ENCODE results near the gene GPR87.

GPR87 gene

GRCh38 chr3:151351219-151351618, 34.6 kb upstream of the GPR87 start:
- Histone ChIP-seq H3K9me3 (ENCODE audit: severe bottlenecking) (no peaks in the 10 kb centered on the region), H3K4me3 (ENCODE audit: low read depth, low read length) (no peak overlapping the region), H3K36me3 (no peaks in the 10 kb centered on the region), H3K27ac (no peak overlapping the region), H3K27me3 (ENCODE audit: insufficient read depth, low read depth, severe bottlenecking) (no peaks in the 10 kb centered on the region)
- no peak for DNase-seq
- TF ChIP-seq CTCF (IDR thresholded peaks at IDR 0.05; ENCODE audit: low read depth, low read length): no peak

GRCh38 chr3:151350656-151351055, 34.0 kb upstream of the GPR87 start:
- Histone ChIP-seq H3K9me3 (ENCODE audit: severe bottlenecking) (no peaks in the 10 kb centered on the region), H3K27ac (no peak overlapping the region), H3K27me3 (ENCODE audit: insufficient read depth, low read depth, severe bottlenecking) (no peaks in the 10 kb centered on the region), H3K4me3 (ENCODE audit: low read depth, low read length) (no peak overlapping the region), H3K36me3 (no peaks in the 10 kb centered on the region)
- no peak for DNase-seq
- TF ChIP-seq CTCF (IDR thresholded peaks at IDR 0.05; ENCODE audit: low read depth, low read length): no peak

GRCh38 chr3:151347432-151347831, 30.8 kb upstream of the GPR87 start:
- Histone ChIP-seq H3K27me3 (ENCODE audit: insufficient read depth, low read depth, severe bottlenecking) (no peaks in the 10 kb centered on the region), H3K27ac (no peak overlapping the region), H3K36me3 (no peaks in the 10 kb centered on the region), H3K4me3 (ENCODE audit: low read depth, low read length) (no peak overlapping the region), H3K9me3 (ENCODE audit: severe bottlenecking) (no peaks in the 10 kb centered on the region)
- DNase-seq: no peak
- no peak for TF ChIP-seq CTCF (IDR thresholded peaks at IDR 0.05; ENCODE audit: low read depth, low read length)

GRCh38 chr3:151346292-151346691, 29.7 kb upstream of the GPR87 start:
- DNase-seq: no peak
- no peak overlapping the region for H3K4me3 ChIP-seq (ENCODE audit: low read depth, low read length)
- no peaks in the 10 kb centered on the region for H3K27me3 ChIP-seq (ENCODE audit: insufficient read depth, low read depth, severe bottlenecking)
- no peaks in the 10 kb centered on the region for H3K36me3 ChIP-seq
- TF ChIP-seq CTCF (IDR thresholded peaks at IDR 0.05; ENCODE audit: low read depth, low read length): no peak
- H3K27ac ChIP-seq: no peak overlapping the region
- H3K9me3 ChIP-seq (ENCODE audit: severe bottlenecking): no peaks in the 10 kb centered on the region

- H3K4me3 ChIP-seq (ENCODE audit: low read depth, low read length): no peak overlapping the region
- peaks cover 2% of the 10 kb centered on the region for H3K27me3 ChIP-seq (ENCODE audit: insufficient read depth, low read depth, severe bottlenecking)
- no peaks in the 10 kb centered on the region for H3K9me3 ChIP-seq (ENCODE audit: severe bottlenecking)
- no peak overlapping the region for H3K27ac ChIP-seq
- no peaks in the 10 kb centered on the region for H3K36me3 ChIP-seq
- no peak for DNase-seq
- TF ChIP-seq CTCF (IDR thresholded peaks at IDR 0.05; ENCODE audit: low read depth, low read length): no peak
Measured at GRCh38 chr3:151345859-151346258, 29.2 kb upstream of the GPR87 start.

GRCh38 chr3:151331696-151332095, 15.1 kb upstream of the GPR87 start:
- no peak for DNase-seq
- TF ChIP-seq CTCF (IDR thresholded peaks at IDR 0.05; ENCODE audit: low read depth, low read length): no peak
- no peak overlapping the region for H3K4me3 ChIP-seq (ENCODE audit: low read depth, low read length)
- no peak overlapping the region for H3K27ac ChIP-seq
- H3K36me3 ChIP-seq: no peaks in the 10 kb centered on the region
- H3K9me3 ChIP-seq (ENCODE audit: severe bottlenecking): no peaks in the 10 kb centered on the region
- H3K27me3 ChIP-seq (ENCODE audit: insufficient read depth, low read depth, severe bottlenecking): no peaks in the 10 kb centered on the region

All from WERI-Rb-1 (cell line).